K562 (cell line): ENCODE measurements around the gene PRPS1L1. TPM values are rescaled to one million over a fixed set of nuclear protein-coding genes. Genes with fewer than 3 reads are reported as not detected.

Experiments used
- ATAC-seq: fragments of 200-7000 bp; cut with Tn5 transposase; 3 replicates; pipeline ENCODE4 v1.9.1; 2020; ENCODE audit warnings: moderate library complexity
- BruUV-seq: library from RNA; stranded (reverse); fragments of 400-500 nt; replicated peaks from 2 replicates; lab custom pipeline; 2021; lab: Mats Ljungman, UMichigan
- CTCF ChIA-PET: fragments of 300-600 bp; formaldehyde crosslinking; extraction: SDS; loops from one replicate; lab custom pipeline; 2021; ENCODE audit warnings: low intra/inter-chr PET ratio; lab: Yijun Ruan, JAX
- POLR2A ChIA-PET: fragments of 300-600, 350-650 bp; sonication (Branson Sonifier 250); formaldehyde crosslinking; extraction: SDS; loops from one replicate; lab custom pipeline; 2021; ENCODE audit warnings: antibody characterized with exemption, inconsistent platforms; lab: Yijun Ruan, JAX
- DNase-seq, 4 experiments: peaks; one replicate each; pipeline versions ENCODE4 v3.0.0 to v3.0.0-alpha.2; 2011 to 2018; ENCODE audit warnings: low spot score in 3 of 4, mixed read lengths in 3 of 4; ENCODE audit errors: extremely low read depth in 1 of 4
- FAIRE-seq: peaks from 2 replicates; lab custom pipeline; 2011; peaks lifted over from hg19 to GRCh38; lab: Jason Lieb, UNC
- H2AFZ ChIP-seq: 2 replicates; pipeline ENCODE4 v1.6.0; 2011; ENCODE audit warnings: low read depth, low read length, control low read depth, inconsistent platforms
- H3K27ac ChIP-seq: fragments of 200-600 bp; 3 replicates; pipeline ENCODE4 v1.8.0; 2011; ENCODE audit warnings: low read depth, mild to moderate bottlenecking, control low read depth, inconsistent platforms, low read length, moderate library complexity, mixed read lengths; ENCODE audit errors: extremely low read depth
- H3K27me3 ChIP-seq, 2 experiments: fragments of 300-600 bp in 1 of 2; 2 replicates in 1 of 2; 3 replicates in 1 of 2; pipeline versions ENCODE4 v1.6.0 to v1.8.0; 2011; ENCODE audit warnings: inconsistent platforms in 2 of 2, low read length in 2 of 2, mild to moderate bottlenecking in 1 of 2, mixed read lengths in 1 of 2, moderate library complexity in 1 of 2; ENCODE audit not compliant: control insufficient read depth in 2 of 2, insufficient read depth in 2 of 2
- H3K36me3 ChIP-seq: fragments of 300-600 bp; 3 replicates; pipeline ENCODE4 v1.8.0; 2011; ENCODE audit warnings: mild to moderate bottlenecking, low read length, inconsistent platforms; ENCODE audit not compliant: control insufficient read depth, insufficient read depth
- H3K4me1 ChIP-seq, 2 experiments: fragments of 200-600 bp in 1 of 2; replicated peaks in 1 of 2; 2 replicates in 1 of 2; 3 replicates in 1 of 2; pipeline versions ENCODE4 v1.5.1 to v1.8.0; 2011; ENCODE audit warnings: inconsistent platforms in 2 of 2, low read length in 2 of 2, mild to moderate bottlenecking in 1 of 2, mixed read lengths in 1 of 2, moderate library complexity in 1 of 2; ENCODE audit not compliant: control insufficient read depth in 2 of 2, insufficient read depth in 2 of 2
- H3K4me2 ChIP-seq: 2 replicates; pipeline ENCODE4 v1.6.1; 2011; ENCODE audit warnings: low read length, control low read depth, inconsistent platforms, mixed read lengths; ENCODE audit not compliant: insufficient read depth
- H3K4me3 ChIP-seq: fragments of 200-600 bp; sonication (generic), shearing (Covaris generic); 2 replicates; pipeline ENCODE4 v1.5.1; 2016; ENCODE audit warnings: control low read depth, inconsistent platforms
- H3K79me2 ChIP-seq: fragments of 200-600 bp; 3 replicates; pipeline ENCODE4 v1.8.0; 2011; ENCODE audit warnings: low read length, inconsistent platforms; ENCODE audit not compliant: control insufficient read depth, insufficient read depth
- H3K9ac ChIP-seq, 2 experiments: 2 replicates each; pipeline versions ENCODE4 v1.6.0 to v1.6.1; 2011; ENCODE audit warnings: low read depth in 2 of 2, low read length in 2 of 2, control low read depth in 1 of 2, inconsistent platforms in 1 of 2, mild to moderate bottlenecking in 1 of 2, mixed read lengths in 1 of 2; ENCODE audit not compliant: insufficient read depth in 1 of 2
- H3K9me1 ChIP-seq: one replicate; pipeline ENCODE4 v1.6.0; 2011; ENCODE audit warnings: inconsistent platforms, mild to moderate bottlenecking, low read length, moderate library complexity; ENCODE audit not compliant: control insufficient read depth, insufficient read depth
- H3K9me3 ChIP-seq: replicated peaks from 2 replicates; pipeline ENCODE4 v1.5.1; 2011; ENCODE audit warnings: low read depth, low read length, inconsistent platforms; ENCODE audit not compliant: control insufficient read depth, insufficient read depth
- H4K20me1 ChIP-seq: replicated peaks from 2 replicates; pipeline ENCODE4 v1.6.1; 2011; ENCODE audit warnings: low read length, inconsistent platforms, mixed read lengths; ENCODE audit not compliant: control insufficient read depth, insufficient read depth
- DACH1 ChIP-seq: fragments of 450-650 bp; IDR thresholded peaks from 2 replicates; pipeline ENCODE4 v1.6.1; 2018; ENCODE audit not compliant: partially characterized antibody
- ETV6 ChIP-seq, 3 experiments: fragments of 150-350 bp in 1 of 3; sonication (generic) in 1 of 3; formaldehyde crosslinking in 1 of 3; IDR thresholded peaks; 2 replicates each; pipeline versions ENCODE4 v1.6.1 to v1.8.0; 2014 to 2022; ENCODE audit warnings: borderline replicate concordance in 2 of 3, low read depth in 2 of 3, antibody characterized with exemption in 1 of 3, low read length in 1 of 3, mild to moderate bottlenecking in 1 of 3, missing genetic modification reagents in 1 of 3
- HNRNPH1 ChIP-seq: fragments of 200-400 bp; formaldehyde crosslinking; optimal IDR thresholded peaks from 2 replicates; pipeline ENCODE3; 2017; ENCODE audit warnings: low read depth, mild to moderate bottlenecking, low read length, moderate library complexity
- RFX1 ChIP-seq: fragments of 450-650 bp; IDR thresholded peaks from 2 replicates; pipeline ENCODE4 v1.6.1; 2016; ENCODE audit warnings: mild to moderate bottlenecking, moderate library complexity
- THRB ChIP-seq: fragments of 450-650 bp; formaldehyde crosslinking; conservative IDR thresholded peaks from 2 replicates; pipeline ENCODE4 v1.4.0; 2022; ENCODE audit warnings: mild to moderate bottlenecking, missing genetic modification characterization
- ZNF224 ChIP-seq: sonication (generic); formaldehyde crosslinking; IDR thresholded peaks from 2 replicates; pipeline ENCODE4 v1.8.0; 2022; ENCODE audit warnings: mild to moderate bottlenecking, missing genetic modification reagents
- ZNF780A ChIP-seq: fragments of 250-450 bp; sonication (Bioruptor Pico); IDR thresholded peaks from 2 replicates; pipeline ENCODE4 v1.5.0; 2021; ENCODE audit warnings: mild to moderate bottlenecking
- WGBS: fragments of 100-300 bp; shearing (Covaris generic); methylation state at CpG from one replicate; pipeline ENCODE4 v1.1.6; 2016; ENCODE audit warnings: low coverage, mixed read lengths; ENCODE audit not compliant: insufficient coverage; ENCODE audit errors: missing lambda C conversion rate; 5-methylcytosine and 5-hydroxymethylcytosine counted together
- in situ Hi-C: fragments of 300-500 bp; cut with MboI; formaldehyde crosslinking; loops from 4 replicates; pipeline ENCODE4 v1.15.0; 2018; ENCODE audit warnings: inconsistent platforms, mixed read lengths
- intact Hi-C: fragments of 100-400 bp; cut with micrococcal nuclease; formaldehyde crosslinking; loops from 2 replicates; pipeline ENCODE4 v1.14.2; 2022
- polyA plus RNA-seq, 8 experiments: library from polyadenylated mRNA; depleted of rRNA in 4 of 8; stranded (reverse) in 5 of 8; unstranded in 3 of 8; fragments of >200 nt; fragmentation: Nextera tagmentation in 2 of 8; fragmentation: Illumina TruSeq in 1 of 8; extraction: Ambion mirVana in 2 of 8; extraction: Trizol in 1 of 8; gene quantifications; 2 replicates each; pipeline versions ENCODE4 v1.2.1 to v1.2.3, GENCODE V29; 2011 to 2014; ENCODE audit warnings: inconsistent platforms in 1 of 8, missing spikeins in 1 of 8
- total RNA-seq, 7 experiments: library from RNA; depleted of rRNA in 6 of 7; stranded (reverse); fragments of >200 nt in 6 of 7; fragmentation: Illumina TruSeq in 2 of 7; extraction: Trizol in 2 of 7; gene quantifications; 2 replicates each; pipeline versions ENCODE4 v1.2.1 to v1.2.3, GENCODE V29; 2011 to 2021; ENCODE audit warnings: low replicate concordance in 1 of 7

Gene PRPS1L1
- total and polyA plus RNA-seq, 9 of the 15 experiments (the other 6 are each of a cell fraction or from before 2014, with no cell fraction given): 0.07 to 0.10 (median 0.08) TPM; not detected in 6

- CTCF ChIA-PET: no interaction called here
- Histone ChIP-seq H3K4me2 (no peak overlapping the region), H3K9me3 (no peaks in the 10 kb centered on the region), H4K20me1 (no peaks in the 10 kb centered on the region), H3K4me1 (0 out of 5 replicates have a peak, but pooled peaks cover 0 to 4% of the 10 kb centered on the region in 2 experiments), H3K27ac (no peak overlapping the region), H3K9me1 (no peaks in the 10 kb centered on the region), H3K79me2 (no peaks in the 10 kb centered on the region), H3K4me3 (no peak overlapping the region), H2AFZ (no peak overlapping the region), H3K27me3 (no peaks in the 10 kb centered on the region), H3K36me3 (no peaks in the 10 kb centered on the region), H3K9ac (no peak overlapping the region)
- in situ Hi-C loops: no loop called here
- 44% methylated on average over 3 of the region's 3 CpGs for WGBS
- ATAC-seq (no peak), FAIRE-seq (no peak), DNase-seq (no peak)
- TF ChIP-seq ZNF224 (no peak), ZNF780A (no peak), THRB (CRISPR knock-in tag) (no peak), ETV6 (IDR thresholded peaks at IDR 0.05; ENCODE audit: borderline replicate concordance in 1 of 2, low read depth in 2 of 2, low read length in 1 of 2) (no peak), ETV6 (CRISPR knock-in tag; IDR thresholded peaks at IDR 0.05; ENCODE audit: borderline replicate concordance) (no peak), HNRNPH1 (no peak), DACH1 (peak; percentile 80), RFX1 (no peak)
- intact Hi-C loops: no loop called here
- POLR2A ChIA-PET: interaction anchor here (1.0 to 1.1 kb wide), 2 partner anchors 14 to 86 kb away, joined by 3 read pairs; no protein-coding TSS in a partner anchor
- BruUV-seq: no TSS peak
These were observed 36.9 kb downstream of the PRPS1L1 start for GRCh38 chr7:17990761-17991160.
